A673 (cell line): Measurements from ENCODE around the gene MEG3.

Experiments used
- EZH2 ChIP-seq: fragments of 200-600 bp; sonication (generic); IDR thresholded peaks from 2 replicates; pipeline ENCODE4 v1.6.1; 2017; ENCODE audit warnings: borderline replicate concordance, low read depth, mild to moderate bottlenecking, mixed read lengths, antibody characterized with exemption, low read length; ENCODE audit not compliant: poor library complexity, severe bottlenecking
- TF ChIP-seq, protein P1 (sequence below): fragments of 300-800, 200-600 bp; sonication (generic); conservative IDR thresholded peaks from 2 replicates; pipeline ENCODE4 v1.5.1; 2017; ENCODE audit warnings: low read depth, mild to moderate bottlenecking, antibody characterized with exemption, low read length, moderate library complexity, mixed read lengths

DNA sequence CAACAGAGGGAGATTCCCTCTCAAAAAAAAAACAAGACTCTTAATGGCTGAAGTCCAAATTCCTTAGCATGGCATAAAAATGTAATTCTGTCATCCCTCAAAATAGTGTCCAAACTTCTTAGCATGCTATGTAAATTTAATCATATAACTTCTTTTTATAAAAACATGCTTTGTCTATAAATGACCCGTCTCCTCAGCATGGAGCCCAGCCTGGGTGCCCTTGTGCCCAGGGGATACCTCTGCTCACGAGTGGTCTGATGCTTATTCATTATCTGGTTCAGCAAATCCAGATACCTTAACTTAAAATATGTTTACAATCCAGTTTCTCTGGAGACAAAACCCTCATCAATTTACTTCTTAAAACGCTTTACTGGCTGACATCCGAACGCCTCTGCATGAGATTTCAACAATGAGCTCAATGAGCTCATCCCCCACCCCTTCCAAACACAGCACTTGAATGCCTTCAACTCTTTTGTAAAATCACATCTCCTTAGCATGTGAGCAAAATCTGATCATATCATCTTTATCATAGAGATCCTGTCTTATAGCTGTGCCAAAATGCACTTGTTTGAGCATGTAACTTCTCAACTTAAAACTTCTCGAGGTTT lies 61.9 kb downstream of the MEG3 start:
- TF ChIP-seq, protein P1, sequence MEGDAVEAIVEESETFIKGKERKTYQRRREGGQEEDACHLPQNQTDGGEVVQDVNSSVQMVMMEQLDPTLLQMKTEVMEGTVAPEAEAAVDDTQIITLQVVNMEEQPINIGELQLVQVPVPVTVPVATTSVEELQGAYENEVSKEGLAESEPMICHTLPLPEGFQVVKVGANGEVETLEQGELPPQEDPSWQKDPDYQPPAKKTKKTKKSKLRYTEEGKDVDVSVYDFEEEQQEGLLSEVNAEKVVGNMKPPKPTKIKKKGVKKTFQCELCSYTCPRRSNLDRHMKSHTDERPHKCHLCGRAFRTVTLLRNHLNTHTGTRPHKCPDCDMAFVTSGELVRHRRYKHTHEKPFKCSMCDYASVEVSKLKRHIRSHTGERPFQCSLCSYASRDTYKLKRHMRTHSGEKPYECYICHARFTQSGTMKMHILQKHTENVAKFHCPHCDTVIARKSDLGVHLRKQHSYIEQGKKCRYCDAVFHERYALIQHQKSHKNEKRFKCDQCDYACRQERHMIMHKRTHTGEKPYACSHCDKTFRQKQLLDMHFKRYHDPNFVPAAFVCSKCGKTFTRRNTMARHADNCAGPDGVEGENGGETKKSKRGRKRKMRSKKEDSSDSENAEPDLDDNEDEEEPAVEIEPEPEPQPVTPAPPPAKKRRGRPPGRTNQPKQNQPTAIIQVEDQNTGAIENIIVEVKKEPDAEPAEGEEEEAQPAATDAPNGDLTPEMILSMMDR = no peak
- no peak for TF ChIP-seq EZH2
